Stimulated activated CD4-positive, alpha-beta T cell treated with anti-CD3 and anti-CD28 coated beads, Interleukin-2, amount 100 ng/mL, for 24 hours (primary cell): Measurements from ENCODE around the gene RNF181.
"Not testable (repeated sequence)": the region's sequence is repeated elsewhere in the genome, so short reads cannot be mapped to it uniquely, and the experiment has no call there.

ENCODE experiments used
- DNase-seq, 2 donors: peaks; one replicate each; pipeline ENCODE4 v3.0.0-alpha.2; 2020

Gene RNF181

DNA sequence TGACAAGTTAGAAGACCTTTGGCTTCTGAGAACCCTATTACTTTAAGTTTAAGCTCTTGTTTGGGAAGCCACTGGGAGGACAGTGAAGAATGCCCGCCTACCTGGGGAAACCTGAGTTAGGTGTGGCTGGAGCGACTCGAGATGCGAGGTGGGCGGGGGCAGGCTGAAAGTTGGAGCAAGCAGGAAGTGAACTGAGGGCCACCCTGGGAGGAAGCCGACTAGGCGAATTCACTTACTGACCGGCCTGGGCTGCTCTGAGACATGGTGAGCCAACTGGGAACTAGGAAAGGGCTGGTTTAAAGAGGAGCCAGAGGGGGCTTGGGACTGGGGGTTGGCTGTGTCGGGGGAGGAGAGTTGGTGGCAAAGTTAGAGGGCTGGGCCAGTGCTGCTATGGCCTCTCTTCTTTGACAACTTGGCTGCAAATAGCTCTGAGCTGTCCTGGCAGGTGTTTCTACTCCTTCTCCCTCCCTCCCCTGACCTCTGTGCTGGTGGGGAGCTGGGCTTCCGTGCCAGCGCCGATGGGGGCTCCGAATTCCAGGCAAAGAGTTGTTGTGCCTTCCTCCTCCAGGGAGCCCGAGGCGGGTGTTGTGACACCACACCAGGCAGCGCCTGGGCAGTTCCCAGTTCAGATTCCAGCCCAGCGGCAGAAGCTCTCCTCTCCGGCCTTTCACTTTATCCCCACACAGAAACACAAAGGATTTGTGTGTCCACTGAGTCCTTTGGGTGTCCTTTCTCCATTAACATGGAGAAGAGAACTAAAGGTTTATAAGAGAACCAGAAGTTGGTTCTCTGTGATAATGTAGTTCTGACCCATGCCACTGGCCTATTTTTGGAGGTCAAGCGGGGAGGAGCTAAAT, 17.9 kb upstream of the RNF181 start, which contains the start of gene VAMP8:
VAMP8 (plus strand) TSS at position 201 of the 857 bp plus-strand sequence; CDS start at position 262, 61 bp downstream.
- peak; percentile 71 to 76 for DNase-seq

DNA sequence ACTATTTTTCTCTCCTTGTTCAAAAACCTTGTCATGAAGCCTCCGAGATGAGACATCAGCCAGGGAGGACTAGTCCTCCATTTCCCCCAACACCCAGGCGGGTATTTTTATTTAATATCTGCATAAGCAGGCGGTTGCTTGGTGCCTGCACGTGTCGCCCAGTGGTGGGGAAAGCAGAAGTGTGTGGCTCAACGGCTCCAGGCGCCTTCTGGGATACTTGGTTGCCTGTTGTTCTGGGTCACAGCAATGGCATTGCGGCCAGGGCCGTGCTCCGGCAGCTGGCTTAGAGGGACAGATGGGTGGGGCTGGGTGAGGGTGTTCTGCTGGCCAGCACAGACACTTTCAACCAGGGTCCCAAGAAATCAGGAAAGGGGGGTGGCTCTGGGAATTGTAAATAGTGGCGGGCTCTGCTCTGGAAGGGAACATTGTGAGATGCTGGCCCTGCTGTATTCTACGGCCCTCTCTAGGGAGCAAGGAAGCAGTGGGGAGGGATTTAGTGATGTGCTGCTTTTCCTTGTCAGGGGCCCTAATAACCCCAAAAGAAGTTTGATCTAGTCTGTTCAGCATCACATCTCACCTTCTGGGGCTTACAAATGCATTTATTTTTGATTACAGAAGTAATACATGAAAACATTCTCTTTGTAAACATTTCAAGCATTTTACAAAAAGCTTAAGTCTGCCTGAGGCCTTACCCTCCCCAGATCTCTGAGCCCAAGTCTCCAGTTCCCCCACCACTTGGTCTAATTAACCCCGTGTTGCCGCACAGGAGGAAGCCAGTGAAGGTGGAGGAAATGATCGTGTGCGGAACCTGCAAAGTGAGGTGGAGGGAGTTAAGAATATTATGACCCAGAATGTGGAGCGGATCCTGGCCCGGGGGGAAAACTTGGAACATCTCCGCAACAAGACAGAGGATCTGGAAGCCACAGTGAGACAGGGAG, 17.0 kb upstream of the RNF181 start:
- peak; percentile 32 to 38 for DNase-seq

DNA sequence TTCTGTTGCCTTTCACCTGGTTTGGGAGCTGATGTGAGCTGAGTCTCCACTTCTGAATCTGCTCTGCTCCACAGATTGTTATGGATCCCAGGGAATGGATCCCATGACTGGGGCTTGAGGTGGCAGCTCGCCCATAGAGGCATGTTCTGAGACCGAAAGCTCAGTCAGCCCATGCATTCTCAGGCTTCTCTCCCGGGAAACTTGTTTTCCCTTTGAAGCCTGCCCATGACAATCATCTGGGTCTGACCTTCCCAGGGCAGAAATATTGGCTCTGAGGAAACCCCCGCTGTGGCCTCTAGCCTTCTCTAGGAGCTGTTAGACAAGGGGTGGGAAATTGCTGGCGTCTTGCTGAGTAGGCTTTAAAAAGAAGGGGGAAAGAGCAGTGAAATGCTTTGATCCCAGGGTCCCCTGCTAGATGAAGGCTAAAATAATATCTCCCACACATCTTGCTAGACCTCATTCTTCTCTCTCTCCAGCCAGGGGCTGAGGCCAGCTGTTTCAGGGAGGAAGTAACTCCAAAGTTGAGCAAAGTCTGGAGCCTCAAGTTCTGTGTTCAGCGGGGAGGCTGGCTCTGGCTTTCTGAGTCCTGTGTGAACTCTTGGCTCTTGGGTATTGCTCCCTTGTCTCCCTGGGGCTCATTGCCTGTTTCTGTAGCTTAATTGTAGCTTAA, 16.1 kb upstream of the RNF181 start:
- no peak for DNase-seq

DNA sequence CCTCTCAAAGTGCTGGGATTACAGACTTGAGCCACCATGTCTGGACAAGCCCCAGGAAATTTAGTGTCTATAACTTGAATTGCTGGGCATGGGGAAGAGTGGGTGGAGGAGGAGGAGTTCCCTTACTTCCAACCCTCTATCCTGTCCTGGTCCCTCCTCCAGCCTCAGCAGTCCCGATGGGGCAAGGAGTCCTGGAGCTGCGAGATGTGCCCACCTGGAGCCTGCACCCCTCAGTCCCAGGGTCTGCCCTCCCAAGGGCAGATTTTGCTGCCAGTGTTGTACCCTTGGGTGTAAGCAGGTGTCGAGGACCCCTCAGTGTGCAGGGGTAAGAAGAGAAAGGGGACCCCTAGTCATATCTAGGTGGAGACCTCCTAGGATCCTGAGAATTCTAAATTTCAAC, 15.3 kb upstream of the RNF181 start:
- no peak for DNase-seq

DNA sequence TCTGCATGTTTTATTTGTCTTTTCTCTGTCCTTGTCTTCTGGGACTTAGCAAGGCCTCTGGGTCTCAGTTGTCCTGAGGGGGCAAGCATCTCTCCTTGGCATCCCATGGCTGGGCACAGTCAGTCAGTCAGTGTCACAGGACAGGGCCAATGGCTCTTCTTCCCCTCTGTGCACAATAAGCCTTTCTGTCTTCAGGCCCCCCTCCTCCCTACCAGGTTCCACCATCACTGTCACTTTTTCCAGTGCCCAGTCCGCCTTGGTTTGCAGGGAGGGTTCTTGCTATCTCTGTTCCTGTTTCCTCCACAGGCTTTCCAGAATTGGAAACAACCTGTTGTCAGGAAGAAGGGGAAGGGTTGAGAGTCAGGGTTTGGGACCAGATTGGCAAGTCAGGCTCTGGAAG, 13.1 kb upstream of the RNF181 start:
- DNase-seq = no peak

DNA sequence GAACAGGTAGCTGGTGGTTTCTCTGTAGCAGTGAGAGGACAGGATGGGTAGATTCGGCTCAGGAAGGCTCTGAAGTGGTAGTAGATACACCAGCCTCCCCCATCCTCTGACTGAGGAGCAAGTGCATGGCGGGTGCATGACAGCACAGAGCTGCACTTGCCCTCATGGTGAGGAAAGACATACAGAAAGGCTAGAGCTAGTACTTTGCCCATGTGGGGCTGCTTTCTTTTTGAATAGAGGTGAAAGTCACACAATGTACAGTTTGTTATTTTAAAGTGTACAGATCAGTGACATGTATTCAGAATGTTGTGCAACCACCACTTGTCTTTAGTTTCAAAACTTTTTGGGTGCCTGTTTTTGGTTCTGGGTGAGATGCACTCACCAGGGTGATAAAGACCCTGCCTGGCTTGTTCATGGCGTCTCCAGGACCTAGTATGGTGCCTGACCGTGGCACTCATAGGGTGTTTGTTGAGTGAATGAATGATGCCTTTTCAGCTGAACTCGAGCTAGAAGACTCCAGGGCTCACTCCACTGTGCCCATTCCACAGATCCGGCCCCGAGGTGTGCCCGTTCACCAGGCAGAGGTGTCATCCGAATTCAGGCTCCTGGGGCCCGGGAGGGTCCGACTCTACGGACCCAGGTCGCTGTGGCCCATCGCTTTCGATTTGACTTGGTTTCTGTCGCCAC, 11.7 kb upstream of the RNF181 start:
- DNase-seq = peak; percentile 34 to 45

DNA sequence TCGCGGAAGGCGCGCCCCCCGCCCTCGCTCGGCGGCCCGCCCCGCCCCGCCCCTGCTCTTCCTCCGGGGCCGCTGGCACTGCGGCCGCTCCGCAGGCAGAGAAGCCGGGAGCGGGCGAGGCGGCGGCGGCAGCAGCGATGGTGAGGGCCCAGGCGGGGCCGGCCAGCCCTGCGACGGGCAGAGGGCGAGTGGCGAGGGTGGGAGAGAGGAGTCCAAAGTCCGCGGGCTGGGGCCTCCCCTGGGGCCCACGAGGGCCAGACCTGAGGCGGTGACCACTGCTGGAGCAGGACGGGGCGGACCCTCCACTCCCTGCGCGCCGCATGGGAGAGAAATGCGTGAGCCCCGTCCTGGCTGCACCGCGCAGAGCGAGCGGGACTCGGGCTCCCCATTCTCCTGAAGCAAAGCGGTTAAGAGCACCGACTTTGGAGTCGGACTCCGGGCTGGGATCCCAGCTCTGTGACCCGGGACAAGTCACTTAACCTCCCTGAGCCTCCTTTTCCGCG, 11.1 kb upstream of the RNF181 start, which contains the start of gene VAMP5:
VAMP5 (plus strand) TSS at position 78 of the 503 bp plus-strand sequence; CDS start at position 138, 60 bp downstream.
- DNase-seq = peak in 1 of 2 donors; percentile 36

DNA sequence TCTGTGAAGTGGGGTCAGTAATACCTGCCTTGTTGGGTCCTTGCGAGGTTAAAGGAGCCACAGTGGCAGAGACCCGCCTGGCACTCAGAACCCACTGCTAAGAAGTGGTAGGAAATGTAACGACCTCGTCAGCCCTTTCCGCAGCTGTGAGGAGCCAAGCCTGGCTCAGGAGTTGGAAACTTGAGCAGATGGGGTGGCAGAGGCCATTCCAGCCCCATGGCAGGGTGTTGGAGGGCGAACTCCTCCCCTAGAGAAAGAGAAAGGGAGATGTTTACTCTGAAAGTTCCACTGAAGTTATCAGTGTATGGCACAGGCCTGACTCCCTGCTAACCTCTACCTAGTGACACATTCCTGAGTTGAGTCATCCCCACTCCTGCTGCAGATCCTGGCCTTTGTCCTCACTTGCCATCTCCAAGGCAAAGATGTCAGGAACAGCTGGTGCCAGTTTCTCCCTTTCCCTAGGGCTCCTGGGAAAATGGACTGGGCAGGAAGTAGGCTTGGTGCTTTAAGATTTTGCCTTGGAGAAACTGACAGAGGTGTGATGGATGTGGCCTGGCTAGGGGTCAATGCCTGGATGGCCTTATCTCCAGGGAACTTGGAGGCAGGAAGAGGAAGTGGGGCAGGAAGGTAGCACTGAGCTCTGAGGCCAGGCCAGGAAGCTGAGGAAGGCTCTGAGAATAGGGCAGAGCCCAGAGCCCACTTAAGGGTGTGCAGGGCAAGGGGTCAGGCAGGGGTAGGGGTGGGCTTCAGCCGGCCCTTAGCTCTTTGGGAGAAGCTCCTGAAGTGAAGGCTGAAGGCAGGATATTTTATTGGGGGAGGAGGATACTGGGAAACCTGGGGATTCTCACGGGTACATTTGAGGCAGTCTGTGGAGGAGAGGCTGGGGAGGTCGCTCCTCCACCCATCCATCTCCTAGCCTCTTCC, 10.4 kb upstream of the RNF181 start:
- DNase-seq = peak; percentile 26 to 33

DNA sequence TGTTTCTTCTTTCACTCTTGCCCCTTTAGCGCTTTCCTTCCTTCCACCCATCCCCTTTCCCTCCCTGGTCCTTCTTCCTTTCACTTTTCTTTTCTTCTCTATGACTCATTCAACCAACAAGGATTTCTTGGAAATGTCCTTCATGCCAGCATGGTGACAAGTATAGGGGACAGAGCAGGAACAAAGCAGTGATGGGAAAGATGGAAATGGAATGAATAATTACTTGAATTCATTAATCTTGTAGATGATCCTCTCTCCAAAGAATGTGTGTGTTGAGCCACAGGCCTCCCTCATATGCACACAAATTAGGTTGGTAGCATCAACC, 9.8 kb upstream of the RNF181 start:
- no peak for DNase-seq

DNA sequence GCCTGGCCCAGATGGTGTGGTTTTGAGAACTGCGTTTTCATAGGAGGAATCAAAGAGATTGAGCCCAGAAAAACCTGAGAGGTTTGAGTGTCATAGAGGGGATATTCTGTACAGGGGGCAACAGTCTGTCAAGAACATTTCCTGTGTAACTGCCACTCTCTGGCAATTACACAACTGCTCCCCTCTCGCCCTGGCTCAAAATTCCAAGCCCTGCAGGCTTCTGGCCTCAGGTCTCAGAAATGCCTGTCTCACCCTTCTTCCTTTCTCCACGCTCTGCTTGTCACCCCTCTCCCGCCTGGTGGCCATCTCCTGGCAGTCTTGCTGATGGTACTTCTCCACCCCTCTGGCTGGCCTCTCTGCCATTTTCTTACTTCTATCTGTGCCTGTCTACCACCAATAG, 7.3 kb upstream of the RNF181 start:
- DNase-seq = no peak

DNA sequence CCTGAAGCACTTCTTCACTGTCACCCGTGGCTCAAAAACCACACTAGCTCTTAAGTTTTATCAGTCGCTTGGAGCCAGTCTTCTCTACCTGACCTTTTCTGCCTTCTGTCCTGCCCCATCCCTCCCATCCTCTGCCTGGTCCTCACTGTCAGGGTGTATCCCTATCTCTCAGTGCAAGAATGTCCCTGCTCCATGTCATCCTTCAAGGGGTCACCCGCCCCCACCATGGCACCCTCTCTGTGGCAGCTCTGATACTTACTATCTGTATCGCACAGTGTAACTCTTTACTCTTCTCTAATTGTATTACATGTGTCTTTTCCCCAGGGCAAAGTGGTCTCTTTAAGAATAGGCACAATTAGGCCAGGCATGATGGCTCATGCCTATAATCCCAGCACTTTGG, 6.9 kb upstream of the RNF181 start:
- DNase-seq = no peak

DNA sequence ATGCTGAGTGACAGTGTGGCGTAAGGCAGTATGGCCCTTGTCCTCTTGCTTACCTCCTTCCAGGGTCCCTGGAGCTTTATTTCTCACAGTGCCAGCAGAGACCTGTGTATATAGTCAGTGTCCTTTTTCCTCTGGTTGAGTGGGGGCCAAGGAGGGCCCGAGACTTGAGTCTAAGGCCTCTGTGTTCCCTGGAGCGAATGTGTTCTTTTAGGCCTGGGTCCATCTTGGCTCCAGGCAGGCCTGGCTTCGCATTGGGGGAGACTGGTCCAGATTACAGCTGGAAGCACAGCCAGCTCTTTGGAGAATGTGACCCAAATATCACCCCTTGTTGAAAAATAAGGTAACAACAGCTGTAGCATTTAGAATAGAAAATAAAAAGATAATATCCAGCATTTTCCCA, 6.4 kb upstream of the RNF181 start:
- no peak for DNase-seq

DNA sequence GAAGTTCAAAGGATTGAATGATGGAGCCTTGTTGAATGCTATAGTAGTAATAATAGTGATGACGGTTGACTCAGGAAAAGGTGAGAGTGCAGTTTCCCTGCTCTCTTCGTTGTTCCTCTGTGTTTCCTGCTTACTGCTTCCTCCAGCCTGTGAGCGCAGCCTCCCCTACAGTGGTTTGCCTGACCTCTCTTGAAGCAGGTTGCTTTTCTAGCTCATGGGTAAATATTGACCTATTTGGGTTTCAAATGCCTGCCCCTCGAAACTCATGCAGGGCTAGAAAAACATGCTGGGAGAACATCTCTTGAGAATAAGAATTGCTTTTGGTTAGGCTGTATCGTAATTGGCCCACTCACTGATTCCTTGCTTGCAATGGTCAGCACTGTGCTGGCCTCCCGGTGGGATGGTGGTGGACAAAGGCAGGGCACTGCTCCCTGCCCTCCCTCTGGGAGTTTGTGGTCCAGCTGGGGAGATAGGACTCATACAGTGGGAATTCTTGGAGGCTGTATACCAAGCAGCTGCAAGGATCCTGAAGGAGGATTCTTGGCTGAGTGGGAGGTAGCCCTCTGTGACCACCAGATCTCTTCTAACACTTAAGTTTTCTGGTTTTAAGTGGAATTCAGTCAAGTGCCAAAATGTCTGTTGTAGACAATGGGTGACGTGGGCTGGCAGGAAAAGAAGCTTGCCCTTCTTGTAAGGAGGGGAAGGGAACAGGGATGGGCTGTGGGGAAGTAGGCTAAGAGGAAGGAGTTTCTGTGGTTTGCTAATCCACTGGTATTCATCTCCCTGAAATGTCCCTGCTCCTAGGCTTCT, 5.4 kb upstream of the RNF181 start:
- no peak for DNase-seq

DNA sequence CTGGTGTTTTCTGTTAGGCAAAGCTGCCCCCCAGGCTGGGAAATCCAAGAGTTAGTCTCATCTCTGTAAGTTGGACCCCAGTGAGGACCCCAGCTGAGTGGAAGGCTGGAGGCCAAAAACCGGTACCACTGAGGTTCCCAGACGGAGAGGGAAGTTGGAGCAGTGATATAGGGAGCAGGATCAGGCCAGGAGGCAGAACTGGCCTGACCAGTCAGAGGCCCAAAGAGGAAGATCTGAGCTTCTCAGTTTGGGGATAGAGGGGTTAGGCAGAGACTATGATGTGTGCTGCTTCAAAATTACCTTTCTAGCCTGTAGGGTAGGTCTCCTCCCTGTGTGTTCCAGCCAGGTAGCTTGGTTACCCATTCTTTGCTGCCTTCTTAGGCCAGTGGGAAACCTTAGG, 4.6 kb upstream of the RNF181 start:
- no peak for DNase-seq

DNA sequence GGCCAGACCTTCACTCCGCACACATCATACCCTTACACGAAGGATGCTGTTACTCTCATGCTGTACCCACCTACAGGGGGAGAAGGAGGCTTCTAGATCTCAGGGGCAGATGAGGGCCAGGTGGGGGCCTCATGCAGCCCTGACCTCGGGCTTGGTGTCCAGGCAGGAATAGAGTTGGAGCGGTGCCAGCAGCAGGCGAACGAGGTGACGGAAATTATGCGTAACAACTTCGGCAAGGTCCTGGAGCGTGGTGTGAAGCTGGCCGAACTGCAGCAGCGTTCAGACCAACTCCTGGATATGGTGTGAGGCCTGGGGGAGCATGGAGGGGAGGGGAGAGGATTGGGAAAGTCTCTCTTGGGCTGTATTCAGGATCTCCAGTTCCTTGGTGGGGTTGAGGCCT, 4.0 kb upstream of the RNF181 start:
- no peak for DNase-seq

DNA sequence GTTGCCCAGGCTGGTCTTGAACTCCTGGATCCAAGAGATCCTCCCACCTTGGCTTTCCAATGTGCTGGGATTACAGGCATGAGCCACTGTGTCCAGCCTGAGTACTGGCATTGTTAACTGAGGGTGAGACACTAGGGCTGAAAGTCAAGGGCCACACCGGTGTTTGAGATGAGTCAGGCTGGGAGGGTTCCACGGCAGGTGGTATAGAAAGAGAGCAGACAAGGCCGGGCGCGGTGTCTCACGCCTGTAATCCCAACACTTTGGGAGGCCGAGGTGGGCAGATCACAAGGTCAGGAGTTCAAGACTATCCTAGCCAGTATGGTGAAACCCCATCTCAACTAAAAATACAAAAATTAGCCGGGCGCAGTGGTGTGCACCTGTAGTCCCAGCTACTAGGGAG, 3.2 kb upstream of the RNF181 start:
- not testable (repeated sequence) for DNase-seq

DNA sequence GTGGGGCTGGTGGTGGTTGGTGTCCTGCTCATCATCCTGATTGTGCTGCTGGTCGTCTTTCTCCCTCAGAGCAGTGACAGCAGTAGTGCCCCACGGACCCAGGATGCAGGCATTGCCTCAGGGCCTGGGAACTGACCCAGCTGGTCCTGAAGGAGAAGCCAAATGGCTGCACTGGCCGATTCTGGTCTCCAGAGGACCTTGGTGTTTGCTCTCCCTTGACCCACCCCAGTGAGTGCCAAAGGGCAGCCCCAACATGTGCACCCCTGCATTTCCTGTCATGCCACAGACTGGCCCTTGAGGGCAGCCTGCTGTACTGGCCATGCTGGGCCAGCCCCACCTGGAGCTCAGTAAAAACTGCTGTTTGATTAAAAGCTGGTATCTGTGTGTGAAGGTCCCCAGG, 2.5 kb upstream of the RNF181 start:
- DNase-seq = no peak

DNA sequence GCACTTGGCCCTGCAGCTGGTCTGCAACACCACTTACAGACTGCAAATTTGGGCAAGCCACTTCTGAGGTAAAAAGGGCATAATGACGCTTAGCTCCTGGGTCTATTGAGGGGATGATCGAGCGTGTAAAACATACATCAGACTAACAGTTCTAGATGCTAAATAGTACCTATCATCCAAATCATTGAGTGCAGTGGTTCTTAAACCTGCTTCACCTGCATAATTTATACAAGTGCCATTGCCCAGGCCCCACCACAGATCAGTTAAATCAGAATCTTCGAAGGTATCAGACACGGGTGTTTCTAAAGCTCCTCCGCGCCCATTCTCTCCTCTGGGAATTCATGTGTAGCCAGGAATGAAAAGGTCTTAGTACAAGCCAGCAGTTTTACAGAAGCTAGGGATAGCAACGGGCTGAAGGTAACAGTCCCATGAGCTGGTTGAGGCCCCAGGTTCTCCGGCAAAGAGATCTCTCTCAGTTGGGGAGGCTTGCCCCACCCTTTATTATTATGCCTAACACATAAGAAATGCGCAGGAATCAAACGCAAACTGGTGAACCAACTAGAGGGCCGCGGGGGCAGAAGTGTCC, 737 bp upstream of the RNF181 start:
- no peak for DNase-seq

DNA sequence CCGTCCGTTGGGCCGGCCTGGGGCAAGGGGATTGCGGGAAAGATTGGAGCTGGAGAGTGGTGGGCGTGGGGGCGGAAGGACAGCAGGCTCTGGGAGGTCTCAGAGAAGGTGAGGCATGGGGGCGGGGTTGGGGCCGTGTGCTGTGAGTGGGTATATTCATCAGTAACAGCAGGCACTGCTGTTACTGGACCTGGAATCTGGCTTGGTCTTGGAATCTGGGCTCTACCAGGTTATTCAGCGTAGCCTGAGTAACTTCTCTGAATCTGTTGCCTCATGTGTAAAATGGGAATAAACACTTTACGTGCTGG, 435 bp downstream of the RNF181 start:
- peak; percentile 45 to 47 for DNase-seq

DNA sequence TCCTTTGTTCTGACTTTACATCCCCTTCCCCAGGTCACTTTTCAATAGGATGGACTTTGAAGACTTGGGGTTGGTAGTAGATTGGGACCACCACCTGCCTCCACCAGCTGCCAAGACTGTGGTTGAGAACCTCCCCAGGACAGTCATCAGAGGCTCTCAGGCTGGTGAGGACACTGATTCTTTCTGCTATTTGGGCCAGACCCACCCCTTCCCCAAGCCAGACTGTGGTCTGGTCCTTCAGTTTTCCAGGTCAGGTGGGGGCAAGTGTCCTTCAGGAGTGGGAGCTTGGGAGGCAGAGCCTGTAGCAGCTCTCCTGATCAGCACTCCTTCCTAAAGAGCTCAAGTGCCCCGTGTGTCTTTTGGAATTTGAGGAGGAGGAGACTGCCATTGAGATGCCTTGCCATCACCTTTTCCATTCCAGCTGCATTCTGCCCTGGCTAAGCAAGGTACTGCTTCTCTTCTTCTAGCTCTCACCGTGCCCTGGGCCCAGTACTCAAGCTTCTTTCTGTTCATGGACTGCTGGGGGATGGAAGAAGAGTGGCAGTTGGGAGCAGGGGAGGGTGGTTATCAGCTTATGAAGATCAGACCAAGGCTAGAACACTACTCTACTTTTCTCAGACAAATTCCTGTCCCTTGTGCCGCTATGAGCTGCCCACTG, 1.1 kb downstream of the RNF181 start:
- DNase-seq = no peak
